HCT116 (cell line): ENCODE results near the gene ART3. TPM values are rescaled to one million over a fixed set of nuclear protein-coding genes. Genes with fewer than 3 reads are reported as not detected.

ENCODE experiments used
- ATAC-seq: fragments of 200-7000 bp; cut with Tn5 transposase; 2 replicates; pipeline ENCODE4 v1.9.1; 2020; ENCODE audit warnings: mild to moderate bottlenecking, moderate library complexity
- BruUV-seq: library from RNA; stranded (reverse); fragments of 400-500 nt; replicated peaks from 2 replicates; lab custom pipeline; 2021; lab: Mats Ljungman, UMichigan
- CTCF ChIA-PET: fragments of 300-600 bp; sonication (Branson Sonifier 250); formaldehyde crosslinking; loops from one replicate; lab custom pipeline; 2021; ENCODE audit warnings: antibody characterized with exemption; lab: Charles Lee
- POLR2A ChIA-PET: fragments of 300-600, 350-600 bp; sonication (Branson Sonifier 250); formaldehyde crosslinking; loops from one replicate; lab custom pipeline; 2021; ENCODE audit warnings: antibody characterized with exemption; lab: Charles Lee
- RAD21 ChIA-PET, 2 experiments: fragments of 300-600 bp; sonication (Branson Sonifier 250); formaldehyde crosslinking; loops; one replicate each; lab custom pipeline; 2023; ENCODE audit warnings: low total read pairs in 2 of 2; ENCODE audit not compliant: uncharacterized antibody in 2 of 2, unreplicated experiment in 2 of 2, low non-redundant PET in 1 of 2; lab: Charles Lee
- DNase-seq: peaks from one replicate; pipeline ENCODE4 v3.0.0-alpha.2; 2010; ENCODE audit warnings: low read depth, low spot score
- H2AFZ ChIP-seq: fragments of 200-600 bp; shearing (Covaris generic), sonication (generic); 2 replicates; pipeline ENCODE4 v1.6.1; 2017; ENCODE audit warnings: low read depth, mixed run types, mixed read lengths, antibody characterized with exemption, low read length; ENCODE audit not compliant: poor library complexity, severe bottlenecking
- H3K27ac ChIP-seq: 2 replicates; pipeline ENCODE4 v1.5.1; 2012; ENCODE audit warnings: low read depth, low read length
- H3K27me3 ChIP-seq: fragments of 200-600 bp; sonication (generic); 2 replicates; pipeline ENCODE4 v1.6.1; 2016; ENCODE audit warnings: mixed run types, low read length, mixed read lengths; ENCODE audit not compliant: insufficient read depth
- H3K36me3 ChIP-seq, 2 experiments: fragments of 200-500 bp in 1 of 2; fragments of 200-600 bp in 1 of 2; sonication (Bioruptor generic) in 1 of 2; sonication (generic) in 1 of 2; 2 replicates each; pipeline versions ENCODE4 v1.5.1 to v1.6.1; 2014 to 2016; ENCODE audit warnings: low read length in 2 of 2, inconsistent platforms in 1 of 2, mixed read lengths in 1 of 2, mixed run types in 1 of 2; ENCODE audit not compliant: insufficient read depth in 2 of 2, control insufficient read depth in 1 of 2
- H3K4me1 ChIP-seq, 2 experiments: fragments of 200-600 bp in 1 of 2; sonication (generic) in 1 of 2; 2 replicates each; pipeline versions ENCODE4 v1.5.1 to v1.6.1; 2012 to 2017; ENCODE audit warnings: low read length in 2 of 2, inconsistent platforms in 1 of 2, mild to moderate bottlenecking in 1 of 2, mixed read lengths in 1 of 2, mixed run types in 1 of 2, moderate library complexity in 1 of 2; ENCODE audit not compliant: insufficient read depth in 2 of 2, control insufficient read depth in 1 of 2
- H3K4me2 ChIP-seq: fragments of 200-600 bp; sonication (generic); 2 replicates; pipeline ENCODE4 v1.6.1; 2017; ENCODE audit warnings: mixed run types, low read length, mixed read lengths
- H3K4me3 ChIP-seq, 2 experiments: fragments of 200-600 bp in 1 of 2; sonication (generic) in 1 of 2; replicated peaks in 1 of 2; 2 replicates each; pipeline ENCODE4 v1.5.1; 2011 to 2016; ENCODE audit warnings: low read length in 2 of 2, control low read depth in 1 of 2, low read depth in 1 of 2, mild to moderate bottlenecking in 1 of 2, mixed read lengths in 1 of 2, mixed run types in 1 of 2
- H3K79me2 ChIP-seq: fragments of 200-600 bp; sonication (generic); 2 replicates; pipeline ENCODE4 v1.6.1; 2017; ENCODE audit warnings: mild to moderate bottlenecking, mixed run types, low read length, moderate library complexity, mixed read lengths; ENCODE audit not compliant: insufficient read depth
- H3K9ac ChIP-seq: fragments of 200-600 bp; sonication (generic); 2 replicates; pipeline ENCODE4 v1.6.1; 2016; ENCODE audit warnings: low read length, mixed read lengths
- H3K9me2 ChIP-seq: fragments of 200-600 bp; sonication (generic), shearing (Covaris generic); 2 replicates; pipeline ENCODE4 v1.6.1; 2017; ENCODE audit warnings: mixed run types, mild to moderate bottlenecking, moderate library complexity; ENCODE audit not compliant: insufficient read depth
- H3K9me3 ChIP-seq, 2 experiments: fragments of 200-500 bp in 1 of 2; fragments of 200-600 bp in 1 of 2; sonication (Bioruptor generic) in 1 of 2; sonication (generic) in 1 of 2; 2 replicates each; pipeline ENCODE4 v1.6.1; 2014 to 2017; ENCODE audit warnings: low read length in 2 of 2, mixed read lengths in 2 of 2, inconsistent platforms in 1 of 2, low read depth in 1 of 2, mild to moderate bottlenecking in 1 of 2, mixed run types in 1 of 2, moderate library complexity in 1 of 2; ENCODE audit not compliant: control insufficient read depth in 1 of 2, insufficient read depth in 1 of 2
- H4K20me1 ChIP-seq: fragments of 200-600 bp; sonication (generic), shearing (Covaris generic); 2 replicates; pipeline ENCODE4 v1.6.1; 2017; ENCODE audit warnings: mixed run types, mild to moderate bottlenecking, moderate library complexity; ENCODE audit not compliant: insufficient read depth
- CBX3 ChIP-seq: IDR thresholded peaks from 2 replicates; pipeline ENCODE4 v1.6.1; 2012; ENCODE audit warnings: low read depth
- CEBPB ChIP-seq: IDR thresholded peaks from 2 replicates; pipeline ENCODE4 v1.6.1; 2012; ENCODE audit warnings: low read depth
- CTCF ChIP-seq, 3 experiments: fragments of 200-600 bp in 1 of 3; sonication (generic) in 1 of 3; IDR thresholded peaks in 2 of 3; conservative IDR thresholded peaks in 1 of 3; 2 replicates each; pipeline ENCODE4 v1.5.1; 2012 to 2017; ENCODE audit warnings: low read depth in 2 of 3, low read length in 2 of 3, antibody characterized with exemption in 1 of 3, borderline replicate concordance in 1 of 3, control low read depth in 1 of 3, mild to moderate bottlenecking in 1 of 3, mixed read lengths in 1 of 3, mixed run types in 1 of 3, moderate library complexity in 1 of 3; ENCODE audit not compliant: insufficient read depth in 1 of 3
- ELF1 ChIP-seq: IDR thresholded peaks from 2 replicates; pipeline ENCODE4 v1.6.1; 2012; ENCODE audit warnings: low read depth, borderline replicate concordance
- JUND ChIP-seq: IDR thresholded peaks from 2 replicates; pipeline ENCODE4 v1.6.1; 2012
- POLR2A ChIP-seq: IDR thresholded peaks from 2 replicates; pipeline ENCODE4 v1.7.0; 2011; ENCODE audit warnings: borderline replicate concordance; ENCODE audit not compliant: insufficient read depth, insufficient read length; ENCODE audit errors: extremely low read depth
- POLR2AphosphoS5 ChIP-seq: IDR thresholded peaks from 2 replicates; pipeline ENCODE4 v1.6.1; 2011; ENCODE audit warnings: mild to moderate bottlenecking, low read depth, low read length, moderate library complexity
- RAD21 ChIP-seq: IDR thresholded peaks from 2 replicates; pipeline ENCODE4 v1.6.1; 2012; ENCODE audit warnings: low read depth, mild to moderate bottlenecking
- REST ChIP-seq: IDR thresholded peaks from 2 replicates; pipeline ENCODE4 v1.6.1; 2012; ENCODE audit warnings: low read depth
- SIN3A ChIP-seq: IDR thresholded peaks from 2 replicates; pipeline ENCODE4 v1.6.1; 2012; ENCODE audit warnings: low read depth
- SRF ChIP-seq: IDR thresholded peaks from 2 replicates; pipeline ENCODE4 v1.6.1; 2012; ENCODE audit warnings: low read depth
- YY1 ChIP-seq: IDR thresholded peaks from 2 replicates; pipeline ENCODE4 v1.6.1; 2011; ENCODE audit warnings: low read length, low read depth, moderate library complexity, mild to moderate bottlenecking; ENCODE audit not compliant: insufficient replicate concordance; ENCODE audit errors: extremely low read depth
- ZFX ChIP-seq: fragments of 450-650 bp; IDR thresholded peaks from 2 replicates; pipeline ENCODE4 v1.6.1; 2017
- ZNF274 ChIP-seq: fragments of 200-500 bp; sonication (Bioruptor generic); IDR thresholded peaks from 2 replicates; pipeline ENCODE4 v1.6.1; 2014; ENCODE audit warnings: mild to moderate bottlenecking, low read depth, low read length, inconsistent platforms
- intact Hi-C: fragments of 100-400 bp; cut with micrococcal nuclease; formaldehyde crosslinking; loops from 2 replicates; pipeline ENCODE4 v1.10.0; 2022
- total RNA-seq: library from RNA; stranded (reverse); gene quantifications from one replicate; pipeline ENCODE4 v1.2.1, GENCODE V29; 2021; ENCODE audit not compliant: unreplicated experiment

Gene ART3
- total RNA-seq, 1 experiment from 2014 or later: not detected

DNA sequence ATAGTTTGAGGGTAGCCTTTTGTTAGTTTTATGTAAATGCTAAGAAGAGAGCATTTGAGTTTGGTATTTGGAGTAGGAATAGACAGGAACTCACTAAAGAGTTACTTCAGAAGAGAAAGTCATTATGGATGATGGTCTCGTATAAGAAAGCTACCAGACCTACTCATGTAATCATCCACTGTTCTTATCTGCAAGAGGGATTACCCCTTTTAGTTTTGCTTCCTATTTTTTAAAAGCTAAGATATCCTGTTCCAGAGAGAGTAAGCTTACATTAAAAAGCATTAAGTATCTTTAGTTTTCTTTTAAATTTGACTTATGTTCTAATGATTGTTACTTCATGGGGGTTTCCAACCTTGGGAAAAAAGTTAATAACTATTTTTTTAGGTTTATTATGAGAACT lies 12.5 kb upstream of the ART3 start:
- H3K9ac ChIP-seq: no peak overlapping the region
- no TSS peak for BruUV-seq
- H3K27me3 ChIP-seq: peaks cover 8% of the 10 kb centered on the region; the same call in 1 of the 2 replicates
- RAD21 ChIA-PET: no interaction called here
- H3K4me3 ChIP-seq: no peak overlapping the region
- no peaks in the 10 kb centered on the region for H3K9me3 ChIP-seq
- DNase-seq (no peak), ATAC-seq (no peak)
- no peaks in the 10 kb centered on the region for H3K36me3 ChIP-seq
- H3K79me2 ChIP-seq: no peaks in the 10 kb centered on the region
- POLR2A ChIA-PET: no interaction called here
- H3K4me2 ChIP-seq: no peak overlapping the region
- H2AFZ ChIP-seq: no peak overlapping the region
- no peaks in the 10 kb centered on the region for H3K9me2 ChIP-seq
- TF ChIP-seq ZNF274 (no peak), CTCF (IDR thresholded peaks at IDR 0.05 in 2 of 3, conservative IDR thresholded peaks at IDR 0.05 in 1 of 3; ENCODE audit: borderline replicate concordance in 1 of 3, insufficient read depth in 1 of 3, low read depth in 2 of 3, low read length in 2 of 3) (no peak), POLR2AphosphoS5 (no peak), CBX3 (no peak), SIN3A (no peak), SRF (no peak), ZFX (no peak), ELF1 (no peak), YY1 (no peak), RAD21 (no peak), CEBPB (no peak), REST (no peak), POLR2A (no peak), JUND (no peak)
- TF ChIP-seq, all 23 proteins: peak for 0
- CTCF ChIA-PET: interaction anchor here (0.7 kb wide), 1 partner anchor 66 kb away, joined by 3 read pairs; no protein-coding TSS in a partner anchor
- H4K20me1 ChIP-seq: no peaks in the 10 kb centered on the region
- no peaks in the 10 kb centered on the region for H3K4me1 ChIP-seq
- intact Hi-C loops: loop anchor here (5.0 kb wide), 1 partner anchor 160 kb away; the partner anchor contains the start of gene PPEF2
- no peak overlapping the region for H3K27ac ChIP-seq
